AG09309 (cell line): ENCODE measurements around the gene ILK.

ENCODE experiments used
- DNase-seq: peaks from one replicate; pipeline ENCODE4 v3.0.0-alpha.2; 2010; ENCODE audit warnings: low read depth
- H3K4me3 ChIP-seq: 2 replicates; pipeline ENCODE4 v1.5.1; 2011; ENCODE audit warnings: mild to moderate bottlenecking, low read depth, low read length, moderate library complexity; ENCODE audit not compliant: control insufficient read depth
- CTCF ChIP-seq: IDR thresholded peaks from 2 replicates; pipeline ENCODE4 v1.5.1; 2011; ENCODE audit warnings: mild to moderate bottlenecking, low read depth, low read length, inconsistent platforms; ENCODE audit not compliant: insufficient read depth, control insufficient read depth; ENCODE audit errors: missing control alignments

The ILK gene

GRCh38 chr11:6598555-6598954 lies 5.0 kb upstream of the ILK start:
- no peak for DNase-seq
- no peak for TF ChIP-seq CTCF
- no peak overlapping the region for H3K4me3 ChIP-seq

- TF ChIP-seq CTCF: no peak
- no peak overlapping the region for H3K4me3 ChIP-seq
- DNase-seq: no peak
These were observed 4.1 kb upstream of the ILK start for GRCh38 chr11:6599449-6599848.

- H3K4me3 ChIP-seq: no peak overlapping the region
- TF ChIP-seq CTCF: no peak
- no peak for DNase-seq
These were observed 3.6 kb upstream of the ILK start for GRCh38 chr11:6599881-6600390.

GRCh38 chr11:6601041-6601461 lies 2.5 kb upstream of the ILK start:
- no peak for TF ChIP-seq CTCF
- H3K4me3 ChIP-seq: no peak overlapping the region
- no peak for DNase-seq

- no peak for DNase-seq
- TF ChIP-seq CTCF: peak; percentile 6
- H3K4me3 ChIP-seq: peak overlapping the region; percentile 88
These were observed 1.3 kb upstream of the ILK start for GRCh38 chr11:6602096-6602940.

GRCh38 chr11:6604081-6604626 lies 580 bp downstream of the ILK start:
- DNase-seq: peak; percentile 28
- peak; percentile 32 for TF ChIP-seq CTCF
- peak overlapping the region; percentile 88 for H3K4me3 ChIP-seq

- H3K4me3 ChIP-seq: peak overlapping the region; percentile 88
- no peak for TF ChIP-seq CTCF
- no peak for DNase-seq
These were observed 1.2 kb downstream of the ILK start for GRCh38 chr11:6604790-6605189.
